ENCODE data around the gene LRP11. TPM values are rescaled to one million over a fixed set of nuclear protein-coding genes. Genes with fewer than 3 reads are reported as not detected.

LRP11 gene
- polyA plus RNA-seq, 4 donors: 2.2 to 32.1 (median 19.7) TPM; not detected in 1

DNA sequence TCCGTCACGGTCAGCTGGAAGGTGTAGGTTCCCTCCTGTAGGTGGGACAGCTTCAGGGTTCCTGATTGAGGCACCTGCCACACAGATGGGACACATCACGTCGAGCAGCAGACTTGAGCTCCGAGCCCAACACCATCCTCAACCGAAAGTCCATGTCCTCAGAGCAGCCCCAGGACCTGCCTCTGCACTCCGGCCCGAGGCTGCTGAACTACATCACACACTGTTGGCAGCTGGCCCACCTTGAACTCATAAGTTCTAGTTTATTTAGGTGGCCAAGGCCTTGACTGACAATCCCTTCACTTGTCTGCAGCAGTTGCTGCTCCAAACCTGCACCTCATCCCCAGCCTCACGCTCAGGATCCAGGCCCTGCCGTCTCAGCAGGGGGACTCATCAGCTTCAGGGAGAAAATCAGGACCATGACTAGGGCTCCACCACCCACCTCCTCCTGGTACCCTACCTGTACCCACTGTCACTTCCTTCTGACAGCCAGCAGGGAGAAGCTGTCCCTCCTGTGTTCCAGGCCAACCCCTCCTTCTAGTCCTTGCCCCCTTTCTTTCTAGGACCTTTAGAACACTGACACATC is 21.0 kb downstream of the LRP11 start:
- Histone ChIP-seq H3K4me1 (ENCODE audit: control insufficient read depth in 3 of 3, insufficient read depth in 2 of 3, low read depth in 1 of 3, low read length in 2 of 3) (peaks cover 0 to 15% (median 2%) of the 10 kb centered on the region in 3 donors), H3K27me3 (ENCODE audit: control insufficient read depth in 3 of 3, insufficient read depth in 3 of 3, low read length in 3 of 3) (no peaks in the 10 kb centered on the region), H3K27ac (ENCODE audit: low read depth in 1 of 3, low read length in 2 of 3) (no peak overlapping the region), H3K4me3 (ENCODE audit: low read depth in 1 of 3, low read length in 3 of 3) (no peak overlapping the region), H3K36me3 (ENCODE audit: control insufficient read depth in 3 of 3, insufficient read depth in 2 of 3, low read depth in 1 of 3, low read length in 3 of 3) (peaks cover 0 to 30% (median 0%) of the 10 kb centered on the region in 3 donors), H3K9me3 (ENCODE audit: control insufficient read depth in 2 of 2, insufficient read depth in 1 of 2, low read depth in 1 of 2, low read length in 1 of 2) (no peaks in the 10 kb centered on the region)
- DNase-seq (no peak), FAIRE-seq (no peak)
- 78 to 83% (median 83%) methylated on average over 10 of the region's 10 CpGs for whole genome bisulfite sequencing, 3 donors

DNA sequence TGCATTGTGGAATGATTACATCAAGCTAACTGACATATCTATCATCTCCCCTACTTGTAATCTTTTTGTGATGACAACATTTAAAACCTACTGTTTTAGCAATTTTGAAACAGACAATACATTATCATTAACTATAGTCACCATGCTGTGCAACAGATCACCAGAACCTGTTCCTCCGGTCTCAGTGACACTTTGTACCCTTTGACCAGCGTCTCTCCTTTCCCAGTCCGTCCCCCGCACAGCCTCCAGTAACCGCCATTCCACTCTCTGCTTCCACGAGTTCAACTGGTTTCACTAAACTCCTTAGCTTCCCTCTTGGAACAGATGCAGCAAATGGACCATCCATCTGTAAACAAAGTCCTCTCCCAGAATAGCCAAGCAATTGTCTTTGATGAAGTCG is 21.8 kb downstream of the LRP11 start:
- Histone ChIP-seq H3K4me1 (ENCODE audit: control insufficient read depth in 3 of 3, insufficient read depth in 2 of 3, low read depth in 1 of 3, low read length in 2 of 3) (peaks cover 0 to 10% (median 2%) of the 10 kb centered on the region in 3 donors), H3K36me3 (ENCODE audit: control insufficient read depth in 3 of 3, insufficient read depth in 2 of 3, low read depth in 1 of 3, low read length in 3 of 3) (peaks cover 0 to 34% (median 0%) of the 10 kb centered on the region in 3 donors), H3K27ac (ENCODE audit: low read depth in 1 of 3, low read length in 2 of 3) (no peak overlapping the region), H3K9me3 (ENCODE audit: control insufficient read depth in 2 of 2, insufficient read depth in 1 of 2, low read depth in 1 of 2, low read length in 1 of 2) (no peaks in the 10 kb centered on the region), H3K27me3 (ENCODE audit: control insufficient read depth in 3 of 3, insufficient read depth in 3 of 3, low read length in 3 of 3) (no peaks in the 10 kb centered on the region), H3K4me3 (ENCODE audit: low read depth in 1 of 3, low read length in 3 of 3) (no peak overlapping the region)
- WGBS, 3 donors: 25 to 66% (median 44%) methylated on average over 7 of the region's 7 CpGs
- no peak for FAIRE-seq
- peak; percentile 28 to 65 for DNase-seq

DNA sequence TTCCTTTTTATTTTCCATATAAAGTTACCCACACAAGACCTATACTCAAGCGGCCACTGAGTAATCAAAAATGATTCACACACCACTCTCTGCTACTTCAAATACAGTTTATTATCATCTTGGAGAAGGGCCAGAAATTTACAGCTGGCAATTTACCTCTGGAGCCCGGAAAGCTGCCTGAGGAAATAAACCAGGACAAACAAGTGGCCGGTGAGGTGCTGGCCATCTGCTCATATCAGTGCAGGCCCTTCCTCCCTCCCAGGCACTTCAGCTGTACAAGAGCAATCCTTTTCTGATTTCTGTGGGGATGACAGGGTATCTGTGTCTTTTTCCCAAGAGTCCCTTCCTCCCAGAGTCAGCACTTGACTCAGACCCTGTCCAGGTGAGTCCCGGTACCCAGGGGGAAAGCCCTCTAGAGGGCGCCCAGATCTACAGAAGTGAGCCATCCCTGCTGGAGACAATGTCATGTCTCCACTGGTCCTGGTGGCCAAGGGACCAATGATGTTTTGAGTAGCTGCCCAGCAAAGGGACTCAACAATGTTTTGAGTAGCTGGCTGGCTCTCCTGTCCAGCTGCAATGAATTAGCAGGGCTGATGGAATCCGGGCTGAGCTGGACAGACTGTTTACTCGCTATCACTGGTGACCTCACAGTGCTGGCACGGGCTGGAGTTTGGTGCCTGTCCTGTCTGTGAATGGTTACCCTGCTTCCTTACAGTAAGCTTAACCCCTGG is 23.6 kb downstream of the LRP11 start:
- H3K9me3 ChIP-seq (ENCODE audit: control insufficient read depth in 2 of 2, insufficient read depth in 1 of 2, low read depth in 1 of 2, low read length in 1 of 2): no peaks in the 10 kb centered on the region
- peaks cover 0 to 6% (median 0%) of the 10 kb centered on the region in 3 donors for H3K4me1 ChIP-seq (ENCODE audit: control insufficient read depth in 3 of 3, insufficient read depth in 2 of 3, low read depth in 1 of 3, low read length in 2 of 3)
- H3K27ac ChIP-seq (ENCODE audit: low read depth in 1 of 3, low read length in 2 of 3): peak overlapping the region in 2 of 3 donors; percentile 19 to 39
- no peak overlapping the region for H3K4me3 ChIP-seq (ENCODE audit: low read depth in 1 of 3, low read length in 3 of 3)
- no peak for FAIRE-seq
- 11 to 43% (median 32%) methylated on average over 8 of the region's 8 CpGs for WGBS, 3 donors
- H3K27me3 ChIP-seq (ENCODE audit: control insufficient read depth in 3 of 3, insufficient read depth in 3 of 3, low read length in 3 of 3): no peaks in the 10 kb centered on the region
- peaks cover 0 to 34% (median 0%) of the 10 kb centered on the region in 3 donors for H3K36me3 ChIP-seq (ENCODE audit: control insufficient read depth in 3 of 3, insufficient read depth in 2 of 3, low read depth in 1 of 3, low read length in 3 of 3)
- DNase-seq: peak; percentile 87 to 91

DNA sequence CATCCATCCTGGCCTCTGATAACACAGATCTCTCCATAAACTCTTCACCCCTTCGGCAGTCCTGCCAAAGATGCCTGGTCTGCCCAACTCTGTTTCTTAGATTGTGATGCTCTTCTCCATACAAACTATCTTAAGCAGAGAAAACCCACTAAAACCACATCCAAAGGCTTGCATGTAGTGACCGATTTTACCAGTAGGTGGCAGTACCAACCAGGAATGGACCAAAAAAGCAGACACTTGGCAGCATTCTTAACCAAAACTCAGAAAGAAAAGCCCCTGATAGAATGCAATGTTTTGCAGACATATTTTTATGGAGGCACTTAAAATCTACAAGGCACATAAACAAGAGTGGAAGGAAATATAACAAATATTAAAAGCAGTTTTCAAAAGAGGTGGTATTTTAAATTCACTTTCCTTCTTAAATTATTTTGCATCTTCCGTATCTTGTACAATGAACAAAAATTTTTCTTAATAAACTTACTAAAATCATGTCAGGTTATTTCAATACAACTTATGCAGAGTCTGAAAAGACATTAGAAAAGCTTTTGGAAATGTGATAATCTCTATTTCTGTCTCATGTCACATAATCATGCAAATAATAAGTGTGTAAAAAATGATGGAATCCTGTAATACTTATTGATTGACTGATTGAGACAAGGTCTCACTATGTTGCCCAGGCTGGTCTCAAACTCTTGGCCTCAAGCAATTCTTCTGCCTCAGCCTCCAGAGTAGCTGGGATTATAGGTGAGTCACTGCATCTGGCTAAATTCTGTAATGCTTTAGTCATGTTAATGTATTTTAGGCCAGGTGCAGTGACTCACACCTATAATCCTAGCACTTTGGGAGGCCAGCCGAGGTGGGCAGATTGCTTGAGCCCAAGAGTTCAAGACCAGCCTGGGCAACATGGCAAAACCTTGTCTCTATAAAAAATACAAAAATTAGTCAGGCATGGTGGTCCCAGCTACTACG is 29.4 kb downstream of the LRP11 start:
- Histone ChIP-seq H3K4me3 (ENCODE audit: low read depth in 1 of 3, low read length in 3 of 3) (no peak overlapping the region), H3K27me3 (ENCODE audit: control insufficient read depth in 3 of 3, insufficient read depth in 3 of 3, low read length in 3 of 3) (no peaks in the 10 kb centered on the region), H3K27ac (ENCODE audit: low read depth in 1 of 3, low read length in 2 of 3) (no peak overlapping the region), H3K36me3 (ENCODE audit: control insufficient read depth in 3 of 3, insufficient read depth in 2 of 3, low read depth in 1 of 3, low read length in 3 of 3) (peaks cover 0 to 26% (median 1%) of the 10 kb centered on the region in 3 donors), H3K4me1 (ENCODE audit: control insufficient read depth in 3 of 3, insufficient read depth in 2 of 3, low read depth in 1 of 3, low read length in 2 of 3) (no peaks in the 10 kb centered on the region), H3K9me3 (ENCODE audit: control insufficient read depth in 2 of 2, insufficient read depth in 1 of 2, low read depth in 1 of 2, low read length in 1 of 2) (no peaks in the 10 kb centered on the region)
- 43 to 49% (median 45%) methylated on average over 5 of the region's 5 CpGs for WGBS, 3 donors
- no peak for FAIRE-seq
- DNase-seq: peak; percentile 60 to 73

DNA sequence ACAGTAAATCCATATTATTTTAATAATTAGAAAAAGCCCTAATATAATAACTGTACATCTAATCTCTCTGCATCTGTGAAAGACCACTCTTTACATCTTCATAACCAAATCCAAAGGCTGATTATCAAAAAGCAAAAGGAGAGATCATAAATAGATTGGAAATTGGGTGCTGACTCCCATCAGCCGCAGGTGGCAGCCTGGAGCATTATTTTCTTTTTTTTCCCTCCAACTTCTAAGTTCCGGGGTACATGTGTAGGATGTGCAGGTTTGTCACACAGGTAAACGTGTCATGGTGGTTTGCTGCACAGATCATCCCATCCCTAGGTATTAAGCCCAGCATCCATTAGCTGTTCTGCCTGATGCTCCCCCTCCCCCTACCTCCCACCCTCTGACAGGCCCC is 30.5 kb downstream of the LRP11 start:
- H3K27me3 ChIP-seq (ENCODE audit: control insufficient read depth in 3 of 3, insufficient read depth in 3 of 3, low read length in 3 of 3): no peaks in the 10 kb centered on the region
- no peaks in the 10 kb centered on the region for H3K4me1 ChIP-seq (ENCODE audit: control insufficient read depth in 3 of 3, insufficient read depth in 2 of 3, low read depth in 1 of 3, low read length in 2 of 3)
- no peak overlapping the region for H3K4me3 ChIP-seq (ENCODE audit: low read depth in 1 of 3, low read length in 3 of 3)
- FAIRE-seq (no peak), DNase-seq (no peak)
- H3K27ac ChIP-seq (ENCODE audit: low read depth in 1 of 3, low read length in 2 of 3): no peak overlapping the region
- H3K9me3 ChIP-seq (ENCODE audit: control insufficient read depth in 2 of 2, insufficient read depth in 1 of 2, low read depth in 1 of 2, low read length in 1 of 2): no peaks in the 10 kb centered on the region
- WGBS, 3 donors: 87 to 96% (median 95%) methylated on average over 3 of the region's 3 CpGs
- peaks cover 0 to 31% (median 1%) of the 10 kb centered on the region in 3 donors for H3K36me3 ChIP-seq (ENCODE audit: control insufficient read depth in 3 of 3, insufficient read depth in 2 of 3, low read depth in 1 of 3, low read length in 3 of 3)

DNA sequence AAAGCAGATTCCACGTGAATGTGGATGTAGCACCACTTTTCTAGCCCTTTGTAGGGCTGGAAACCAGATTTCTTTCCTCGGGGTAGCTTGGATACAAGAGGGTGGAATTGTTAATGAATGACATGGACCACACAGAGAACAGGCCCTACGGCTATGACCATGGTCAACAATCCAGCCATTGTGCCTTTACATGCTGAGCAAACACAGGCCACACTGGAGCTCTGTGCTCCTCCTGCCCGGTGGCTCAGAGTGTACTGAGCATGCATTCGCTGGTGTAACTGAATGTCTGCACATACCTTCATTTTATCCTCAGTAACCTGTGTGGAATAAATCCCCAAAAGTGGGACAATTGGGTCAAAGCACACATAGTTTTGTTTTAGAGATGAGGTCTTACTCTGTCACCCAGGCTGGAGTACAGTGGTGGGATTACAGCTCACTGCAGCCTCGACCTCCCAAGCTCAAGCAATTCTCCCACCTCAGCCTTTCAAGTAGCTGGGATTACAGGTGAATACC is 32.8 kb downstream of the LRP11 start:
- Histone ChIP-seq H3K27me3 (ENCODE audit: control insufficient read depth in 3 of 3, insufficient read depth in 3 of 3, low read length in 3 of 3) (no peaks in the 10 kb centered on the region), H3K36me3 (ENCODE audit: control insufficient read depth in 3 of 3, insufficient read depth in 2 of 3, low read depth in 1 of 3, low read length in 3 of 3) (peaks cover 0 to 22% (median 1%) of the 10 kb centered on the region in 3 donors), H3K27ac (ENCODE audit: low read depth in 1 of 3, low read length in 2 of 3) (no peak overlapping the region), H3K9me3 (ENCODE audit: control insufficient read depth in 2 of 2, insufficient read depth in 1 of 2, low read depth in 1 of 2, low read length in 1 of 2) (no peaks in the 10 kb centered on the region), H3K4me1 (ENCODE audit: control insufficient read depth in 3 of 3, insufficient read depth in 2 of 3, low read depth in 1 of 3, low read length in 2 of 3) (no peaks in the 10 kb centered on the region), H3K4me3 (ENCODE audit: low read depth in 1 of 3, low read length in 3 of 3) (no peak overlapping the region)
- FAIRE-seq: no peak
- whole genome bisulfite sequencing, 3 donors: 73 to 85% (median 80%) methylated on average over 6 of the region's 6 CpGs
- DNase-seq: no peak

DNA sequence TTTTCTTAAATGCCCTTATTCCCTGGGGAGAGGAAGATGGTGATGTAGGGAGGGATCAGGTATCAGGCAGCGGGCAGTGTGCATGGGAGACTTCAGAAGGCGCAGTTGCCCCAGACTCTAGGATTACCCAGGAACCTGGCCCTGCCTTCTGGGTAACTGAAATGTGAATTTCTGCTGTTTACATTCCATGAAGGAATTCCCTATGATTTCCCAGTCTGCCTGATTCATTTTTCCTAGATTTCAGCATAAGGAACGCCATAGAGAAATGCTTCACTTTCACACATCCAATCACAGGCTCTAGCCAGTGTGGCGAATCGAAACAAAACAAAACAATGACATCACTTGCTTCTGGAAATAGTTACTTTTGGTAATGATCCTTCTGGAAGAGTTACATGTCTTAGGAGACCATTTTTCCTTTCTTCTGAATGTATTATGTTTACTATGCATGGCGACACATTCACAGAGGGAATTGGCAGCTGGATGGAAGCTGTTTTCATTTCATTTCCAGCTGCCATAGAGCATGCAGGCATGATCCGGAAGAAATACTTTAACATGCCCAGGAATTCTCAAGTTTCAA is 33.3 kb downstream of the LRP11 start:
- 74 to 97% (median 94%) methylated on average over 7 of the region's 7 CpGs for WGBS, 3 donors
- Histone ChIP-seq H3K27ac (ENCODE audit: low read depth in 1 of 3, low read length in 2 of 3) (no peak overlapping the region), H3K4me1 (ENCODE audit: control insufficient read depth in 3 of 3, insufficient read depth in 2 of 3, low read depth in 1 of 3, low read length in 2 of 3) (no peaks in the 10 kb centered on the region), H3K27me3 (ENCODE audit: control insufficient read depth in 3 of 3, insufficient read depth in 3 of 3, low read length in 3 of 3) (no peaks in the 10 kb centered on the region), H3K36me3 (ENCODE audit: control insufficient read depth in 3 of 3, insufficient read depth in 2 of 3, low read depth in 1 of 3, low read length in 3 of 3) (peaks cover 0 to 21% (median 1%) of the 10 kb centered on the region in 3 donors), H3K9me3 (ENCODE audit: control insufficient read depth in 2 of 2, insufficient read depth in 1 of 2, low read depth in 1 of 2, low read length in 1 of 2) (no peaks in the 10 kb centered on the region), H3K4me3 (ENCODE audit: low read depth in 1 of 3, low read length in 3 of 3) (no peak overlapping the region)
- no peak for FAIRE-seq
- no peak for DNase-seq

DNA sequence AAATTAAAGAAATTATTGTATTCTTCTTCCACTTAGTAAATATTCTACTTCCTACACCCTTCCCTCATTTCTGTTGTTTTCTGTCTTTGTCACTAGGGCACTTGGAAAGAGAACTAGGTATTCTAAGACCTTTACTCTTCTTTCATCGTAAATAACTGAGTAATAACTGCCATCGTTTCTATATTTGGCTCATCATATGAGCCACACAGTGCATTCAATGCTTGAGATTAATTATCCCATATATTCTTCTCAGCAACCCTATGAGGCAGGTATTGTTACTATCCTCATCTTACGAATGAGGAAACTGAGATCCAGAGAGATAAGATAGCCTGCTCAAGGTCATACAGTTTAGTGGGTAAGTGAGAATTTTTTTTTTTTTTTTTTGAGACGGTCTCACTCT is 38.9 kb downstream of the LRP11 start:
- no peak for FAIRE-seq
- Histone ChIP-seq H3K27ac (ENCODE audit: low read depth in 1 of 3, low read length in 2 of 3) (no peak overlapping the region), H3K9me3 (ENCODE audit: control insufficient read depth in 2 of 2, insufficient read depth in 1 of 2, low read depth in 1 of 2, low read length in 1 of 2) (no peaks in the 10 kb centered on the region), H3K4me3 (ENCODE audit: low read depth in 1 of 3, low read length in 3 of 3) (no peak overlapping the region), H3K27me3 (ENCODE audit: control insufficient read depth in 3 of 3, insufficient read depth in 3 of 3, low read length in 3 of 3) (no peaks in the 10 kb centered on the region), H3K4me1 (ENCODE audit: control insufficient read depth in 3 of 3, insufficient read depth in 2 of 3, low read depth in 1 of 3, low read length in 2 of 3) (no peaks in the 10 kb centered on the region), H3K36me3 (ENCODE audit: control insufficient read depth in 3 of 3, insufficient read depth in 2 of 3, low read depth in 1 of 3, low read length in 3 of 3) (peaks cover 0 to 29% (median 2%) of the 10 kb centered on the region in 3 donors)
- WGBS, 3 donors: 39 to 74% (median 57%) methylated on average over 4 of the region's 4 CpGs
- no peak for DNase-seq

Measured in small intestine (tissue), 7 donors.